ENCODE measurements around the gene SPATA32.
"Not testable (repeated sequence)": the region's sequence is repeated elsewhere in the genome, so short reads cannot be mapped to it uniquely, and the experiment has no call there.

Gene SPATA32

GRCh38 chr17:45261577-45262515 is at the start of gene SPATA32:
Gene SPATA32 (minus strand): TSS chr17:45262094. CDS start chr17:45262016, 78 bp downstream.
- DNase-seq (ENCODE audit: low read depth in 4 of 4, low spot score in 1 of 4): peak; percentile 29 to 48 (median 38)

DNA sequence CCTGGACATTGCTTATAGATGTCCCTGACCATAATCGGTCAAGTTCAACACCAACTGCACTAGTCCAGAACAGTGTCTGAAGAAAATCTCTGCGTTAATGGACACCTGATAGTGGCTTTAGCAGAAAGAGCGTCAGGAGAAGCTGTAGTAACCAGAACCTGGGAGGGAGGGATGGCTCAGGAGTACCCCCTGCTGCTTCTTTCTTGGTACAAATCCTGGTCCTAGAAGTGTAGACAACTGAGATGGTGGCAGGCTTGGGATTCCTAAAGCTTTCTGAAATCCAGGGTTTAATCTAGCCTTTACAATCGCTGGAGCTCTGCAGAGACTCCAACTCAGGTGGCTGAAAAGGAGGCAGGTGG is 49.5 kb upstream of the SPATA32 start:
- no peak for DNase-seq (ENCODE audit: low read depth in 4 of 4, low spot score in 1 of 4)

GRCh38 chr17:45310380-45311324 is 48.8 kb upstream of the SPATA32 start:
- DNase-seq (ENCODE audit: low read depth in 4 of 4, low spot score in 1 of 4): no peak

DNA sequence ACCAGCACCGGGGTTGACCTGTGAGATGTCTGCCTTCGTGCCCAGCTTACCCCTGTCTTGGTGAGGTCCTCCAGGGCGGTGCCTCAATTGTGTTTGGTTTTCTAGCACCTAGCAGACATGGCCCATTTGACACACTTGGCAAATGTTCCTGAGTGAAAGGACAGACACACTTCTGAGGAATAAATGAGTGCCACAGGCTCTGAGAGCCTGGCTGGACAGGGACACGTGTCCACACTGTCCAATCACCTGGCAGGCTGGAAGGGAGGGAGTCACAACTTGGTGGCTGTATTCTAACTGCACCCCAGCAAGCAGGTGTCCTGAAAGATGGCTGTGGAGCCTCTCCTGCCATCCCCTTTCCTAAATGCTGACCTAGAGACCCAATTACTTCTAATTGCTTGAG is 47.5 kb upstream of the SPATA32 start:
- DNase-seq (ENCODE audit: low read depth in 4 of 4, low spot score in 1 of 4): no peak

DNA sequence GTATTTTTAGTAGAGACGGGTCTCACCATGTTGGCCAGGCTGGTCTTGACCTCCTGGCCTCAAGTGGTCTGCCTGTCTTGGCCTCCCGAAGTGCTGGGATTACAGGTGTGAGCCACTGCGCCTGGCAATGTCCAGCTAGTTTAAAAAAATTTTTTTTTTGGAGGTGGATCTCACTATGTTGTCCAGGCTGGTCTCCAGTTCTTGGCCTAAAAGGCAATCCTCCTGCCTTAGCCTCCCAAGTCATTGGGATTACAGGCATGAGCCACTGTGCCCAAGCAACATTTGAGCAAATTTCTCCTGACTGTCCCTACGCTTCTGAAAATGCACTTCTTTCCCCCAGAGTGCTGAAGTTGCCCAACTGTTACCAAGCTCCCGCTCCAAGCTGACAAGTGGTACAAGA is 46.9 kb upstream of the SPATA32 start:
- DNase-seq (ENCODE audit: low read depth in 4 of 4, low spot score in 1 of 4): no peak

DNA sequence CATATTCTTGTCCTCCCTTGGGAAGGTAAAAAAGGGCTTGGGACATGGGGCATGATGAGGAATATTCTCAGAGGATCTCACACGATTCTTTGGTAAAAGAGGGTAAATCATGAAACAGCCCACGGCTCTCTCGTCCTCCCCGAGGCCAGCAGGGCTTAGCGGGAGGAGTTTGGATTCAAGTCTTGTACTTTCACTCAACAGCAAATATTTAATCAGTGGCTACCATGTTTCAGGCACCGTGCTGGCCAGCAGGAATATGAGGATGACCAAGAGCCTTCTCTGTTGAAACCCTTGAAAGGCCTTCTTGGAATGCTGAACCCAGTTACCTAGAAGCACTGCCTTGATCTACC is 46.1 kb upstream of the SPATA32 start:
- no peak for DNase-seq (ENCODE audit: low read depth in 4 of 4, low spot score in 1 of 4)

DNA sequence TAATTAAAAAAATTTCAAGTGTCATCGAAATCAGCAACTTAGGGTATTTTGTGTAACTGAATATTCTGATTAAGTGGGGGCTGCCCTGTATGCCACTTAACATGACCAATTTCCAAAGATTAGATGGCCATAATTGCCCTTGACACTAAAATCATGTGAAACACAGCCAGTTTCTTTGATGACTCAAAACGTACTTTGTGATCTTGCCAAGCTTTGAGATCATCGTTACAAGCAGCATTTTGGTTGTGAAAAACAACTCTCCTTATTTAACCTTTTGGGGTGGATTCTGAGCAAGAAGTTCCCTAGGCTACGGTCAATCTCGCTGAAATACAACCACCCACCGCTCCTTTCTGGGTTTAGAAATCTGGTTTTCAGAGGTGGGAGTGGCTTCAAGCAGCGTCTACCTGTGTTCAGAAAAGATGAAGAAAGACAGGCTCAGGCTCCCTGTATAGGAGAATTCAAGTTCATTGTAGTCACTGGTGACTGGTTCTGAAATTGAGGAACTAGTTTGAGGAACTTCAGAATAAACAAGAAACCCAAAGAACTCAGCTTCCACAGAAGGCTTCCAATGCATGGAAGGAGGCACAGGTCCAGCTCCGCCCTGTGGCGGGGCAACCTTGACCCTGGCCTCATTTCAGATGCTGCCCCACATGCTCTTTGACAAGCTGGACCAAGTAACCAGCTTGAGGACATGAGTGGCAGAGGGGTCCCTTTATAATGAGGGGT is 45.6 kb upstream of the SPATA32 start:
- peak in 1 of 4 experiments; percentile 48 for DNase-seq (ENCODE audit: low read depth in 4 of 4, low spot score in 1 of 4)

- DNase-seq (ENCODE audit: low read depth in 4 of 4, low spot score in 1 of 4): no peak
Observed at GRCh38 chr17:45306623-45307022, 44.7 kb upstream of the SPATA32 start.

DNA sequence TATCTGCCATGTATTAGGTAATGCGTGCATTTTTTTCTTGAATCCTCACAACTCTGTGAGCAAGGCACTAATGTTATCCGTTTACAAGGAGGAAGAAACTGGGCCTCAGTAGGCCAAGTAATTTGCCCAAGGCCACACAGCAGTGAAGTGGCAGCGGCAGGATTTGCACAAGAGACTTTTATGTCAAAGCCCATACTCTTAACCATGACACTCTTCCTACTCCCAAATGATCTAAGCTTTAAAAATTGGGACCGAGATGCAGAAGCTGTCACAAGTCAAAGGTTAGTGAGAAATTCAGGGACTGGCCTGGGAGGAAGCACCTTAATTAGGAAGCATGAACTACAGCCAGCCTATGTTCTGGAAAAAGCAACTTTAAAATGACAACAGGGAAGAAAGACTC is 44.2 kb upstream of the SPATA32 start:
- no peak for DNase-seq (ENCODE audit: low read depth in 4 of 4, low spot score in 1 of 4)

GRCh38 chr17:45305530-45306087 is 43.7 kb upstream of the SPATA32 start:
- no peak for DNase-seq (ENCODE audit: low read depth in 4 of 4, low spot score in 1 of 4)

DNA sequence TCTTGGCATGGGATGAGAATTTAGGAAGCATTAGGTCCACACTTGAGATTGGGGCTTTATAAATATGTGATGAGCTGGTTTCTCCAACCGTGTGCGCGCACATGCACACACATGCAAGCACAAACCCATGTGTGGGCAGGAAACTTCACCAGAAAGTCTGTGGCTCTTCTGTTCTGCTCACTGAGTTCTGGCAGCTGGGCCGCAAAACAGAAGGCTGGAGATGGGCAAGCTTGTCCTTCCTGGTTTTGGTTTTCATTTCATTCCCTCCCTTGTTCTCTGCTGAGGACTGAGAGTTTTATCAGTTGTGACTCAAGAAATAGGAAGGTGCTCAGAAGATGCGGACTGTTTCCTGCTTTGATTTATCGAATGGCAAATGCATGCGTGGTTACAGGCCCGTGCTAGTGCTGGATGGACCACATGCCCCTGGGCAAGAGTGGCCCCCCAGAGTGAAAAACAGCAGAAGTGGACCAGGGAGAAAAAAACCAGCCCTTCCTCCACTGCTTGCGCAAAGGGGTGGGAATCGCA is 40.8 kb upstream of the SPATA32 start:
- DNase-seq (ENCODE audit: low read depth in 4 of 4, low spot score in 1 of 4): no peak

GRCh38 chr17:45302220-45302619 is 40.3 kb upstream of the SPATA32 start:
- DNase-seq (ENCODE audit: low read depth in 4 of 4, low spot score in 1 of 4): not testable (repeated sequence)

DNA sequence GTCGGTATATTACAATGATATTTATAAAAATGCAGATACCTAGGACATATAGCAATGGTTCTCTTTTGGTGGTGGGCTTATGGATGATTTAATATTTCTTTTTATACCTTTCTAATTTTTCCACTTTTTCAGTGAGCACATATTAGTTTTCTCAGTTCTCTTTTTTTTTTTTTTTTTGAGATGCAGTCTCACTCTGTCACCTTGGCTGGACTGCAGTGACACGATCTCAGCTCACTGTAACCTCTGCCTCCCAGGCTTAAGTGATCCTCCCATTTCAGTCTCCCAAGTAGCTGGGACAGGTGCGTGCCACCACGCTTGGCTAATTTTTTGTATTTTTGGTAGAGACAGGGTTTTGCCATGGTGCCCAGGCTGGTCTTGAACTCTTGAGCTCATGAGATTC is 39.8 kb upstream of the SPATA32 start:
- no peak for DNase-seq (ENCODE audit: low read depth in 4 of 4, low spot score in 1 of 4)

- no peak for DNase-seq (ENCODE audit: low read depth in 4 of 4, low spot score in 1 of 4)
Observed at GRCh38 chr17:45300060-45300751, 38.3 kb upstream of the SPATA32 start.

DNA sequence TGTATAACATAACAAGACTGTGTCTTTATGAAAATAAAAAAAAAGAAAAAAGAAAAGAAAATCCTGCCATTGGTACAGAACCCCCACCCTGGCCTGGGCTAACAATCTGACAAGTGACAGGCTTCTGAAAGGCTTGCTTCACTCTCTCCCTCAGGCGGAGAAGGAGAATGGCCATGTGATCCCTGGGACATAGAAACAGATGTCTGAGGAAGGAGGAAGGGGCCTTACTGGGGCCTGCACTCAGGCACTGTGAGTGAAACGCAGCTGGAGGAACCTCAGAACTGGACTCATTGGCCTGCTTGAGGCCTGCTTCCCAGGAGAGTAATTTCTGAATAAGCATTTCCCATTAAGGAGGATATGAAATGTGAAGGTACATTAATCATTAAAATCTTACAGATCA is 37.5 kb upstream of the SPATA32 start:
- DNase-seq (ENCODE audit: low read depth in 4 of 4, low spot score in 1 of 4): no peak

- no peak for DNase-seq (ENCODE audit: low read depth in 4 of 4, low spot score in 1 of 4)
Observed at GRCh38 chr17:45298546-45299285, 36.8 kb upstream of the SPATA32 start.

DNA sequence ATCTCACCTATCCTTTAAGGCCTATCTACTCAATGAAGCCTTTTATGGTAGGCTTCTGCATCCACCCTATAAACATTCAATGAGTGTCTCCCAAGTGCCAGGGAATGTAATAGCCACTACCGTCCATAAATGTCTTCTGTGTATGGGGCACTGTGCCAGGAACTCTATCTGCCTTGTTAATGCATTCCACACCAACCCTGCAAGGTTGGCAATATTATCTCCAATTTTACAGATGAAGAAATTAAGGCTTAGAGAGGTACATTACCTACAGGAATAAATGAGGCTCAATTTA is 34.9 kb upstream of the SPATA32 start:
- DNase-seq (ENCODE audit: low read depth in 4 of 4, low spot score in 1 of 4): no peak

GRCh38 chr17:45296003-45296832 is 34.3 kb upstream of the SPATA32 start:
- DNase-seq (ENCODE audit: low read depth in 4 of 4, low spot score in 1 of 4): no peak

DNA sequence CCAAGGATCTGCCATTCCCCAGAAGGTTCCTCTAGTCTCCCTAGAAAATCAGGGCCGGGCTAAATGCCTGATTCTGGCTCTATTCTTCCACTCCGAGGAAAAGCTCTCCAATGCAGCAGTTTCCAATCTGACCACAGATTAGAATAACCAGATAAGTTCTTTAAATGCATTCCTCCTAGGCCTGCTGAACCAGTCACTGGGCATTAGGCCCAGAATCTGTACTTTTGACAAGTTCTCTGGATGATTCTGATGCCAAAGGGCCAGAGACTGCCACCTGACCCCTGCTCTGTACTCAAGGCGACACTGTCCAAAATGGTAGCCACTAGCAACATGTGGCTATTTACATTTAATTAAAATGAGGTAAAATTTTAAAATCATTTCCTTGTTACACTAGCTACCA is 32.6 kb upstream of the SPATA32 start:
- DNase-seq (ENCODE audit: low read depth in 4 of 4, low spot score in 1 of 4): no peak

Data from stimulated activated CD4-positive, alpha-beta T cell treated with anti-CD3 and anti-CD28 coated beads, Interleukin-1b, Interleukin-23, amount 100 ng/mL, for 24 hours (primary cell).